ENCODE results near the gene LRRC74B. TPM values are rescaled to one million over a fixed set of nuclear protein-coding genes. Genes with fewer than 3 reads are reported as not detected.

The LRRC74B gene
- total and polyA plus RNA-seq, 2 of the 4 experiments (the other 2 are of a cell fraction) = not detected

- H2BK120ac ChIP-seq (ENCODE audit: low read depth, low read length) = no peak overlapping the region
- no peak overlapping the region for H3K4ac ChIP-seq (ENCODE audit: low read depth, low read length)
- no peak overlapping the region for H3K18ac ChIP-seq (ENCODE audit: low read depth, low read length)
- in situ Hi-C loops (cut with MboI; ENCODE audit: low sequenced_read_pairs) = no loop called here
- no peak overlapping the region for H4K5ac ChIP-seq (ENCODE audit: low read depth, low read length)
- H3K4me1 ChIP-seq (ENCODE audit: control insufficient read depth, insufficient read depth, low read length) = peaks cover 2% of the 10 kb centered on the region
- H3K14ac ChIP-seq (replicated peaks; ENCODE audit: low read depth, low read length) = no peak overlapping the region
- H3K56ac ChIP-seq (ENCODE audit: extremely low read depth, insufficient read depth, low read length) = no peak overlapping the region
- H2BK20ac ChIP-seq (ENCODE audit: low read depth, low read length) = no peak overlapping the region
- H3K79me1 ChIP-seq (ENCODE audit: low read depth in 1 of 2, low read length in 2 of 2) = no peaks in the 10 kb centered on the region
- WGBS, 2 experiments (ENCODE audit: extremely low coverage in 2 of 2, insufficient read length in 1 of 2) = 93% methylated on average over 5 of the region's 11 CpGs; no CpG with 5 or more reads in 1 of the 2 experiments
- no TSS peak for BruUV-seq (replicated peaks)
- no peak overlapping the region for H2AK9ac ChIP-seq (replicated peaks; ENCODE audit: low read depth, low read length, poor library complexity)
- H3K4me3 ChIP-seq (ENCODE audit: insufficient read depth, low read depth, low read length) = no peak overlapping the region
- H3K9ac ChIP-seq (ENCODE audit: low read depth, low read length) = no peak overlapping the region
- no peak overlapping the region for H2AK5ac ChIP-seq (ENCODE audit: low read depth, low read length)
- POLR2A ChIA-PET (ENCODE audit: unreplicated experiment) = no interaction called here
- no peak overlapping the region for H2BK5ac ChIP-seq (ENCODE audit: low read depth, low read length, poor library complexity, severe bottlenecking)
- no peaks in the 10 kb centered on the region for H4K20me1 ChIP-seq (ENCODE audit: insufficient read depth, low read length)
- no peaks in the 10 kb centered on the region for H3K27me3 ChIP-seq (ENCODE audit: control insufficient read depth, insufficient read depth, low read length)
- H3K9me3 ChIP-seq (ENCODE audit: control insufficient read depth, insufficient read depth, low read length) = no peaks in the 10 kb centered on the region
- no peak overlapping the region for H2AFZ ChIP-seq (replicated peaks; ENCODE audit: low read length, poor library complexity)
- no peak overlapping the region for H3K27ac ChIP-seq (ENCODE audit: insufficient read depth, low read length)
- dilution Hi-C loops (cut with HindIII; ENCODE audit: low sequenced_read_pairs, unreplicated experiment) = no loop called here
- intact Hi-C loops (cut with micrococcal nuclease) = no loop called here
- CTCF ChIA-PET = no interaction called here
- no peak overlapping the region for H2BK15ac ChIP-seq (ENCODE audit: low read depth, low read length)
- no peak overlapping the region for H4K8ac ChIP-seq (ENCODE audit: low read depth in 2 of 2, low read length in 2 of 2)
- H3K9me1 ChIP-seq (ENCODE audit: insufficient read depth, low read length) = peaks cover 2% of the 10 kb centered on the region; the same call in 1 of the 2 replicates
- ATAC-seq (ENCODE audit: low read depth) (no peak), DNase-seq (no peak)
- no peaks in the 10 kb centered on the region for H3K36me3 ChIP-seq (ENCODE audit: control insufficient read depth, insufficient read depth, low read length)
- H3K4me2 ChIP-seq (ENCODE audit: low read depth, low read length) = no peak overlapping the region
- no peak for TF ChIP-seq BHLHE40 (IDR thresholded peaks at IDR 0.05; ENCODE audit: low read depth, low read length)
- TF ChIP-seq CHD1 (IDR thresholded peaks at IDR 0.05; ENCODE audit: low read depth, low read length) = no peak
- TF ChIP-seq CEBPB (IDR thresholded peaks at IDR 0.05; ENCODE audit: low read depth, low read length) = no peak
- no peak for TF ChIP-seq RAD21 (IDR thresholded peaks at IDR 0.05; ENCODE audit: low read length)
- TF ChIP-seq RCOR1 (IDR thresholded peaks at IDR 0.05; ENCODE audit: insufficient replicate concordance, low read length) = no peak
- no peak for TF ChIP-seq NFE2L2 (IDR thresholded peaks at IDR 0.05; ENCODE audit: low read depth, low read length)
- no peak for TF ChIP-seq CTCF (conservative IDR thresholded peaks at IDR 0.05; ENCODE audit: low read depth, low read length)
- no peak for TF ChIP-seq USF2 (IDR thresholded peaks at IDR 0.05; ENCODE audit: low read depth, low read length)
- TF ChIP-seq POLR2A (IDR thresholded peaks at IDR 0.05; ENCODE audit: low read depth, low read length) = no peak
- no peak for TF ChIP-seq SMC3 (IDR thresholded peaks at IDR 0.05; ENCODE audit: low read depth, low read length)
- TF ChIP-seq MAZ (IDR thresholded peaks at IDR 0.05; ENCODE audit: borderline replicate concordance, low read depth, low read length) = no peak
- no peak for TF ChIP-seq FOS (IDR thresholded peaks at IDR 0.05; ENCODE audit: low read depth, low read length)
- H4K91ac ChIP-seq (ENCODE audit: insufficient read depth, low read depth, low read length) = no peak overlapping the region
- no peak overlapping the region for H3K23ac ChIP-seq (ENCODE audit: low read depth, low read length)
Measured at GRCh38 chr22:21078916-21079315, 33.2 kb downstream of the LRRC74B start.

All from IMR-90 (cell line).